GM21423 (cell line): ENCODE results near the gene HOXD13.

ENCODE experiments used
- ATAC-seq: cut with Tn5 transposase; IDR thresholded peaks from one replicate; pipeline ENCODE4 v1.9.1; 2021; ENCODE audit warnings: mild to moderate bottlenecking, moderate library complexity; ENCODE audit not compliant: unreplicated experiment

The HOXD13 gene

GRCh38 chr2:176118601-176119339 lies 26.2 kb downstream of the HOXD13 start:
- no peak for ATAC-seq

- no peak for ATAC-seq
Measured at GRCh38 chr2:176120364-176121189, 28.1 kb downstream of the HOXD13 start.

GRCh38 chr2:176121190-176122051 lies 28.9 kb downstream of the HOXD13 start:
- ATAC-seq, result no peak

GRCh38 chr2:176122052-176122682 lies 29.6 kb downstream of the HOXD13 start:
- no peak for ATAC-seq

GRCh38 chr2:176122683-176123410 lies 30.3 kb downstream of the HOXD13 start, which contains the start of gene HOXD9:
Gene HOXD9, plus strand, starts transcription at chr2:176122719. Its CDS starts 50 bp downstream, at chr2:176122769.
- no peak for ATAC-seq

GRCh38 chr2:176123411-176124109 lies 31.0 kb downstream of the HOXD13 start:
- ATAC-seq, result no peak

GRCh38 chr2:176124110-176124946 lies 31.8 kb downstream of the HOXD13 start:
- ATAC-seq, result no peak

- no peak for ATAC-seq
Measured at GRCh38 chr2:176124947-176125771, 32.6 kb downstream of the HOXD13 start.

GRCh38 chr2:176125772-176126054 lies 33.2 kb downstream of the HOXD13 start:
- no peak for ATAC-seq

- ATAC-seq, result no peak
Measured at GRCh38 chr2:176126929-176127773, 34.6 kb downstream of the HOXD13 start.

- ATAC-seq, result no peak
Measured at GRCh38 chr2:176127774-176128072, 35.2 kb downstream of the HOXD13 start.

GRCh38 chr2:176128172-176128981 lies 35.9 kb downstream of the HOXD13 start:
- ATAC-seq, result no peak

GRCh38 chr2:176128982-176129796 lies 36.7 kb downstream of the HOXD13 start, which contains the start of gene HOXD8:
Gene HOXD8, plus strand, starts transcription at chr2:176129705. Its CDS starts 662 bp downstream, at chr2:176130367.
- no peak for ATAC-seq

GRCh38 chr2:176129813-176130146 lies 37.3 kb downstream of the HOXD13 start:
- ATAC-seq, result no peak

- no peak for ATAC-seq
Measured at GRCh38 chr2:176130147-176130956, 37.8 kb downstream of the HOXD13 start.
